HG02852 (cell line): ENCODE results near the gene LRRC74B.
A peak's percentile ranks its signal among the peaks of the same experiment; 100 is the strongest.

Experiments used
- ATAC-seq: cut with Tn5 transposase; IDR thresholded peaks from one replicate; pipeline ENCODE4 v1.9.1; 2021; ENCODE audit warnings: mild to moderate bottlenecking, moderate library complexity; ENCODE audit not compliant: unreplicated experiment

Gene LRRC74B

GRCh38 chr22:21013657-21014201, 32.0 kb upstream of the LRRC74B start:
- ATAC-seq = no peak

DNA sequence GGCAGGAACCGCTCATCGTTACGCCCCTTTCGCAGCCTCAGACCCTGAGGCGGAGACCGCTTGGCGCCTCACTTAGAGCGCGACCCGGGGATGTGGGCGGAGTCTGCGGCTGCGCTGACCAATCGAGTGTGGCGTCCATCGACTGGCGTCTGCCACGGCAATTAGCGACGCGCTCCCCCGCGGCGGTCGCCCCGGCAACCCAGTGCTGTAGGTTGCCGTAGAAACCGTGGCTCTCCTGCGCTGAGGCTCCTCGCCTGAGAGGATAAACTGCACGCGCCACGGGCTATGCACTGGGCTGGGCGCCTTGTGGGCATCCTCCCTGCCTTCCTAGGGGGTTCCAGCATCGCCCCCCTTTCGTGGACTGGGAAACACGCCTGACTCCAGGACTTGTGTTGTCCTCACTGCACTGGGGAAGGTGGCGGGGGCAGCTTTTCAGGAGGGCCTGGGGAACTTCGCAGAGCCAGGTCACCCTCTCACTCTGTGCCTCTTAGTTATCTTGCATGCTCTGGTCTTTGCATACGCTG, 31.5 kb upstream of the LRRC74B start:
- ATAC-seq = peak; percentile 85

DNA sequence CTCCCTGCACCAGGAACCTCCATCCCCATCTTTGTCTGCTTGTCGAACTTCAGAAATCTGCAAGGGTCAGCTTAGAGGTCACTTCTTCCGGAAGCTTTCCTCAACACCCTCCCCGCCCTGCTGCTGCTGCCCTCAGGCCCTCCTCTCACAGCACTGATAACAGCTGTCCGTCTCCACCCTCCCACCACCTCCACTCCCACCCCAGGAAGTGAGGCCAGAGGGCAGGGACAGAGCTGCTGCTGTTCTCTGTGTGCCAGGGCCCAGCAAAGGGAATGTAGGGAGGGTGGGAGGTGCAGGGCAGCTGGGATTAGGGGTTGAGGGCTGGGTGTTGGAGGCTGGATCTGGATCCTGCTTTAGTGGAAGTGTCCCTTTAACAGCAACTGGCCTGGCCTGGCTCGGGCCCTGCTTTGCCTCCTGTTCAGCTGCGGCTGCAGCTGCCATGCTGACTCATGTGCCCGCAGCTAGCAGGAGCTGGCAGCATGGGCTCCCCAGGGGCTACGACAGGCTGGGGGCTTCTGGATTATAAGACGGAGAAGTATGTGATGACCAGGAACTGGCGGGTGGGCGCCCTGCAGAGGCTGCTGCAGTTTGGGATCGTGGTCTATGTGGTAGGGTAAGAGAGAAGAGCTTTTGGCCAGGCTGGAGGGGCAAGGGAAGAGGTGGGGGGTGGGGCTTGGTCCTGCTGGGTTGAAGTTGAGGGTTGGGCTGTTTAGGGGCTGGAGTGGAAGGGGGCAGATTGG, 30.9 kb upstream of the LRRC74B start, which contains the start of gene P2RX6:
Gene P2RX6, plus strand, starts transcription at position 440 of the 740 bp plus-strand sequence. Its CDS starts 10 bp downstream, at position 450.
- ATAC-seq = no peak

- no peak for ATAC-seq
Measured at GRCh38 chr22:21015466-21016006, 30.2 kb upstream of the LRRC74B start.

GRCh38 chr22:21016644-21017420, 28.9 kb upstream of the LRRC74B start:
- no peak for ATAC-seq

- no peak for ATAC-seq
Measured at GRCh38 chr22:21018314-21018713, 27.4 kb upstream of the LRRC74B start.

DNA sequence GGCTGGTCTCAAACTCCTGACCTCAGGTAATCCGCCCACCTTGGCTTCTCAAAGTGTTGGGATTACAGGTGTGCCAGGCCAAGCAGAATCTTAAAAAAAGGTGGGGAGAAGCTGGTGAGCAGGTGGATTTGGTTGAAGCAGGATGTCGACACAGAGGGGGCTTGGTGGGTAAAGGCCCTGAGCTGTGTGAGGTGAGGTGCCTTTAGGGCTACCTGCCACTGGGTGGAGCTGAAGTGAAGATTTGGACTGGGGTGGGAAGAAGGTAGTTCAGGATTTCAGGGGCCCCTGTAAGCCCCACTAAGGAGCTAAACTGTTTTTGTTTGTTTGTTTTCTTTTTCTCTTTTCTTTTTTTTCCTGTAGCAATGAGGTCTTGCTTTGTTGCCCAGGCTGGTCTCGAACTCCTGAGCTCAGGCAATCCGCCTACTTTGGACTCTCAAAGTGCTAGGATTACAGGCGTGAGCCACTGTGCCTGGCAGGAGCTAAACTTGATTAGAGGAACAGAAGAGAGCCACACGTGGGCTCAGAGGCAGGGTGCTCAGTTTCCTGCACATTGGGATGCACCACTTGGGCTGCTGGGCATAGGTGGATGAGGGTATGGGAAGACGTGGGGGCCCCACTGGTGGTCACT, 24.8 kb upstream of the LRRC74B start:
- ATAC-seq = no peak

DNA sequence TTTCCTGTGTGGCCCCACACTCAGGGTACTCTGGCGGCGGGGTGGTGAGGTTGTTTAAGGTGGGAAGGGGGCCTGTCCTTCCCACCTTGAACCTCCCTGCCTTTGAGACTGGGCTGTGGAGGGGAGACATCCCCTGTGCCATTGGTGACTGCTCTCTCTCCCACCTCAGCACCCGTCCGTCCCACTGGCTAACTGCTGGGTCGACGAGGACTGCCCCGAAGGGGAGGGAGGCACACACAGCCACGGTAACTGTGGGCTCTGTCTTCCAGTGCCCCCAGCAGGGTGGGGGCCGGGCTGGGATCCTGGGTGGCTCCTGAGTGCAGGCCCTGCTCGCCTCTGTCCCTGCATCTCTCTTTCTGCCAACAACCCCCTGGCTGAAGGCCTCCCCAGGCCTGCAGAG, 23.2 kb upstream of the LRRC74B start:
- ATAC-seq = no peak

DNA sequence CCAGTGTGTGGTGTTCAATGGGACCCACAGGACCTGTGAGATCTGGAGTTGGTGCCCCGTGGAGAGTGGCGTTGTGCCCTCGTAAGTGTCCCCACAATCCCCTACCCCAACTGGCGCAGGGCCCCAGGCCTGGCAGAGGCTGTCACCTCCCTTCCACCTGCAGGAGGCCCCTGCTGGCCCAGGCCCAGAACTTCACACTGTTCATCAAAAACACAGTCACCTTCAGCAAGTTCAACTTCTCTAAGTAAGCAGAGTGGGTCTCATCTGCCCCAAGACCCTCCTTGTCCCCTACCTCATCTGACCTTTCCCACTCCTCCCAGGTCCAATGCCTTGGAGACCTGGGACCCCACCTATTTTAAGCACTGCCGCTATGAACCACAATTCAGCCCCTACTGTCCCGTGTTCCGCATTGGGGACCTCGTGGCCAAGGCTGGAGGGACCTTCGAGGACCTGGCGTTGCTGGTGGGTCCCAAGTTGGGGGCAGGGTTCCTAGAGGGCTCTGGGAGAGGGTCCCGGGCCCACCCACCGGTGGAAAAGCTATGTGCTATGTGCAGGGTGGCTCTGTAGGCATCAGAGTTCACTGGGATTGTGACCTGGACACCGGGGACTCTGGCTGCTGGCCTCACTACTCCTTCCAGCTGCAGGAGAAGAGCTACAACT, 22.7 kb upstream of the LRRC74B start:
- no peak for ATAC-seq

GRCh38 chr22:21025266-21025665, 20.5 kb upstream of the LRRC74B start:
- ATAC-seq = no peak

DNA sequence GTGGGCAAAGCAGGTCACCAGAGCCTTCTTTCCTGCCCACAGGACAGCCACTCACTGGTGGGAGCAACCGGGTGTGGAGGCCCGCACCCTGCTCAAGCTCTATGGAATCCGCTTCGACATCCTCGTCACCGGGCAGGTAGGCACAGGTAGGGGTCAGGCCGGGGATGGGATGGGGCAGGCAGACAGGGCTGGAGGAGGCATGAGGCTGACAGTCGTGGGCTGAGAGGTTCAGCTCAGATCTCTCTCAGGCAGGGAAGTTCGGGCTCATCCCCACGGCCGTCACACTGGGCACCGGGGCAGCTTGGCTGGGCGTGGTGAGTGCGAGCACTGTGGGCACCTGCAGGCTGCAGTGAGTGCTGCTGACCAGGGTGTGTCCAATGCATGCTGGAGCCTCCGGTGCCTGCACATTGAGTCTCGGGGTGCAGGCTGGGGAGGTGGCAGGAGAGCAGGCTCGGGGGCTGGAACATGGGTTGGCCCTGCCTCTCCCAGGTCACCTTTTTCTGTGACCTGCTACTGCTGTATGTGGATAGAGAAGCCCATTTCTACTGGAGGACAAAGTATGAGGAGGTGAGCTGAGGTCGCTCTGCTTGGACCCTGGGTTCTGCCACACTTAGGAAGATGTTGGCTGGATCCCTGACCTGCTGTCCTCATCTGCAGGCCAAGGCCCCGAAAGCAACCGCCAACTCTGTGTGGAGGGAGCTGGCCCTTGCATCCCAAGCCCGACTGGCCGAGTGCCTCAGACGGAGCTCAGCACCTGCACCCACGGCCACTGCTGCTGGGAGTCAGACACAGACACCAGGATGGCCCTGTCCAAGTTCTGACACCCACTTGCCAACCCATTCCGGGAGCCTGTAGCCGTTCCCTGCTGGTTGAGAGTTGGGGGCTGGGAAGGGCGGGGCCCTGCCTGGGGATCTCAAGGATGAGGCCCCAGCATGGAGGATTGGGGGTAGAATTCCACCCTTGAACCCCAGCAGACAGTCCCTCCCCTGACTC, 19.7 kb upstream of the LRRC74B start:
- no peak for ATAC-seq

DNA sequence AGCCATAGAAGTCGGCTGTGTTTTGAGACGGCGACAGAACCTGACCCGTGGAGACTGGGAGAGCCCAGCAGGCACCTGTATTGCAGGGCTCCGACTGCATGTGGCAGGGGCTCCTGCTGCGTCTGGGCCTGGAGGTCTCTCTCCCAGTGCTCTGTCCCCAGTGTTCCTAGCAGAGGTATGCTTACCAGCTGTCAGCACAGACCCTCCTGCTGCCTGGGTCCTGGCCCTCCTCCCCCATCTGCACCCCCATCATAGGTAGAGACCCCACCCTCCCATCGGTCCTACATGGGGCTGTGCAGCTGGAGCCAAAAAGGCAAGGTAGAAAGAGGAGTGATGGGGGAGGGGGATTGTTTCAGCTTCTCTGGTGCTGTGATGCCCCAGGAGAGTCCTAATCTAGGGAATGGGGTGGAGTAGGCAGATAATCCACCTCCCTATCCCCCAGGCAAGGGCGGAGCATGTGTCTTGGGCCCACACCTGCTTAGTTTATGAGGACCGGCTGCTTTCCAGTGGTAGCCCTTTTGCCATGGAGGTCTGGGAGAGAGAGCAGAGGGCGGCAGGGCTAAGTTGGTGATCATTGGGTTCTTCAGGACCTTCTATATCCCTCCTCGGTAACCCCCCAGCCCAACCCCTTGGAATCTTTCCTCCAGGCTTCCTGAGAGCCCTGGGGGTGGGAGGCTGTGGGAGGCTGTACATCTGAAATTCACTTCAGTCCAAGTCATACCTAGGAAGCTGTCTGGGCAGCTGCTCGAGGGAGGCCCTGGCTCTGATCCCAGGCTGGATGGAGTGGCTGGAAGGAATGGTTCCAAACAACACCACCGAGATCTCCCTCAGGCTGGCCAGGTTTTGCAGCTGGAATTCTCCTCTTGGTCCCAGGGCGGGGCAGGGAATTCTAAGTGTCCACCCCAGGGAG, 18.7 kb upstream of the LRRC74B start:
- ATAC-seq = no peak

DNA sequence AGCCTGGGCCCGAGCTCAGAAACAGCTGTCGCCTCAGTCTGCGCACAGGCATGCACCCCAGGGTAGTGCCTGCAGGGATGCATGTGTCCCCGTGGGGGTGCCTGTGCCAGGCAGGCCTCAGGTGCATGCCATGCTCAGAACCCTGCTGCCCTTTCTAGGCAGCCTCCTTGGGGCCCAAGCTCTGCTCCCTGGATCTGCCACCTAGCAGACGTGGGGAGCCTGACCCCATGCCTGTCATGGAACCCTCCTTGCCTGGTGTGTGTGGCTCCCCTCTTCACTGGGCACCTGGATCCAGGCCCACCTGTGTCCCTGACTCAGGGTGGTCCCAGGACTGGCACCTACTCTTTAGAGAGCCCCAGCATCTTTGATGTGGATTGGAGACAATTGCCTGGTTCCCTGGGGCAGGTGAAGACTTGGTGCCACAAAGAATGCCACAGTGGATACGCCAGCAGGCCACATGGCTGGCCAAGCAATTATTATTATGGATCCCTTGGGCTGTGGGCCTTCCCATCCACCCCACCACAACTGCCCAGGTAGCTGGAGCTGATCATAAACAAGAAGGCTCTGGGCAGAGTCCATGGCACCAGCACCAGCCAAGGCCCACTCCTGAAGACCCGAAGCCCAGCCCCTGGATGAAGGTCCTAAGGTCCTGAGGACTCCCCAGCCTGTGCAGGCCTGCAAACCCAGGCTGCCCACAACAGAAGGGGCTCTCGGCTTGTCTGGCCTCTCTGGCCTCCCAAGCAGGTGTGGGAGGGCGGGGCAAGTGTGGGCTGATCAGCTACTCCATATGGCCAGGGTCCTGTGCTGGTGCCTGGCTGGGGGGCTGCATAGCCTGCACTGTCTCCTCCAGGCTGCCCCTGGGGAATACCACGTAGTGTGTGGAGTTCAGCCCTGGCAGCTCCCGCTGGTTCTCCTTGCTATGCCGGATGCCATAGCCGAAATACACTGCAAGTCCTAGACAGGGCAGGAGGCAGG, 17.2 kb upstream of the LRRC74B start:
- no peak for ATAC-seq

- ATAC-seq = no peak
Measured at GRCh38 chr22:21029486-21030025, 16.2 kb upstream of the LRRC74B start.

DNA sequence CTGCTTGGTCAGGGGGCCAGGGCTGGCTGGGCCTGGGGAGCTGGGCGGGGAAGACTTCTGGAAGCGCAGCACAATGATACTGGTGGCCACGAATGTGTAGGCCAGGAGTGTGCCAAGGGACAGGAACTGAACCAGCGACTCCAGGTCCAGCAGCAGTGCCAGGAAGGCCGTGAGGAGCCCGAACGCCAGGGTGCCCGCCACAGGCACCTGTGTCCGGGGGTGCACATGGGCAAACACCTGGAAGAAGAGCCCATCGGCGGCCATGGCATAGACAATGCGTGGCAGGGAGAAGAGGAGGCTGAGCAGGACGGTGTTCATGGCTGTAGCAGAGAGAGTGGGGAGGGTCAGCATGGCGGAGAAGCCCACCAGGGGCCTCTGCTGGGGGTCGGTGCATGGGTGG, 15.7 kb upstream of the LRRC74B start:
- no peak for ATAC-seq

GRCh38 chr22:21030621-21031544, 14.9 kb upstream of the LRRC74B start:
- no peak for ATAC-seq
